Renal cortical epithelial cell (primary cell): ENCODE data around the gene SMAP1. TPM values are rescaled to one million over a fixed set of nuclear protein-coding genes. Genes with fewer than 3 reads are reported as not detected.
A peak's percentile ranks its signal among the peaks of the same experiment; 100 is the strongest.
"Not testable (repeated sequence)": the region's sequence is repeated elsewhere in the genome, so short reads cannot be mapped to it uniquely, and the experiment has no call there.

Experiments used
- DNase-seq: peaks from one replicate; pipeline ENCODE4 v3.0.0-alpha.2; 2011; ENCODE audit warnings: low read depth
- total RNA-seq: library from RNA; depleted of rRNA; stranded (reverse); fragments of >200 nt; gene quantifications from 2 replicates; pipeline ENCODE4 v1.2.3, GENCODE V29; 2014

Gene SMAP1
- total RNA-seq, 1 donor from 2014 or later: 34.7 TPM

DNA sequence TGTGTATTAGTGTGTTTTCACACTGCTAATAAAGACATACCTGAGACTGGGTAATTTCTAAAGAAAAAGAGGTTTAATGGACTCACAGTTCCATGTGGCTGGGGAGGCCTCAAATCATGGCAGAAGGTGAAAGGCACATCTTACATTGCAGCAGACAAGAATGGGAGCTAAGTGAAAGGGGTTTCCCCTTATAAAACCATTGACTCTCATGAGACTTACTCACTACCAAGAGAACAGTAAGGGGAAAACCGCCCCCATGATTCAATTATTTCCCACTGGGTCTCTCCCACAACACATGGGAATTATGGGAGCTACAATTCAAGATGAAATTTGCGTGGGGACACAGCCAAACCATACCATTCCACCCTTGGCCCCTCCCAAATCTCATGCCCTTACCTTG is 73.1 kb downstream of the SMAP1 start:
- DNase-seq: not testable (repeated sequence)

DNA sequence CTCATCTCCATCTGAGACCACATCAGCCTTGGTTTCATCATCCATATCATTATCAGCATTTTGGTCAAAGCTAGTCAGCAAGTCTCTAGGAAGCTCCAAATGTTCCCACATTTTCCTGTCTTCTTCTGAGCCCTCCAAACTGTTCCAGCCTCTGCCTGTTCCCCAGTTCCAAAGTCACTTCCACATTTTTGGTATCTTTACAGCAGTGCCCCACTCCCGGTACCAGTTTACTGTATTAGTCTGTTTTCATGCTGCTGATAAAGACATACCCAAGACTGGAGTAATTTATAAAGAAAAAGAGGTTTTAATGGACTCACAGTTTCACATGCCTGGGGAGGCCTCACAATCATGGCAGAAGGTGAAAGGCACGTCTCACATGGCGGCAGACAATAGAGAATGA is 74.8 kb downstream of the SMAP1 start:
- not testable (repeated sequence) for DNase-seq

DNA sequence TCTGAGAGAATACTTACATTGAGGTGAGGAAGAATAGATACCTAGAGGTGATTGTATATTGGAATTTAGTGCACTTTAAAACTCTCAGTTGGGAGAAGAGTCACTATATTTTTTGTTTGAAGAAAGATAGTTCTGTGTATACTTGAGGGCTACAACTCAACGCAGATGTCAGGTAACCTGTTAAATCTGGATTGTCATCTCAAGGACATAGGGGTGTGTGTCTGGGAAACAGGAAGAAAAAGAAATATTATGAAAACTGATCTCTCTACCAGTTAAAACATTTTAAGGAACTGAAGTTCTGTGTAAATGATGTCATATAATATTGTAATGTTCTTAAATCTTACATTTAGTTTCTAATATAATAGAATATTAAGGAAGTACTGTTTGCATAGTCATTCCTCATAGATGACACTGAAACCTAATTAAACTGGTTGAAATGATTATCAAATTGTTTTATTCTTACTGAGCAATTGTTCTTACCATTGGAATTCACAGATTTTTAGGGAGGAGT is 86.2 kb downstream of the SMAP1 start:
- no peak for DNase-seq

DNA sequence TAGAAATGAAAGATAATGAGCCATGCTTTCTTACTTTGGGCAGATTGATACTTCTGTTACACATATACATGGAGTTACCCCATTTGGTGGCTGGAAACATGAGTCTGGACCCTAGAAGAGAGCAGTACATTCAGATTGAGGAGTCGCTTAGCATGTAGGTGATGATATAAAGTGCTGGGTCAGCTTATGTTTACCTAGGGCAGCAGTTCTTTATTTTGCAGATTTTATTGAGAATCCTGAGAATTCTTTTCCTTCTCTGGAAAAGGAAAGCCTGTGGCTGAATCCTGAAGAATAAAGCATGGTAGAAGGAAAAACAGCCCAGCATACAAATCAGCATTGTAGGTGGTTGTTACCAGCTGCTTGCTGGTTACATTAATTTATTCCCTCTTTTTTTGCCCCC is 91.2 kb downstream of the SMAP1 start:
- no peak for DNase-seq

DNA sequence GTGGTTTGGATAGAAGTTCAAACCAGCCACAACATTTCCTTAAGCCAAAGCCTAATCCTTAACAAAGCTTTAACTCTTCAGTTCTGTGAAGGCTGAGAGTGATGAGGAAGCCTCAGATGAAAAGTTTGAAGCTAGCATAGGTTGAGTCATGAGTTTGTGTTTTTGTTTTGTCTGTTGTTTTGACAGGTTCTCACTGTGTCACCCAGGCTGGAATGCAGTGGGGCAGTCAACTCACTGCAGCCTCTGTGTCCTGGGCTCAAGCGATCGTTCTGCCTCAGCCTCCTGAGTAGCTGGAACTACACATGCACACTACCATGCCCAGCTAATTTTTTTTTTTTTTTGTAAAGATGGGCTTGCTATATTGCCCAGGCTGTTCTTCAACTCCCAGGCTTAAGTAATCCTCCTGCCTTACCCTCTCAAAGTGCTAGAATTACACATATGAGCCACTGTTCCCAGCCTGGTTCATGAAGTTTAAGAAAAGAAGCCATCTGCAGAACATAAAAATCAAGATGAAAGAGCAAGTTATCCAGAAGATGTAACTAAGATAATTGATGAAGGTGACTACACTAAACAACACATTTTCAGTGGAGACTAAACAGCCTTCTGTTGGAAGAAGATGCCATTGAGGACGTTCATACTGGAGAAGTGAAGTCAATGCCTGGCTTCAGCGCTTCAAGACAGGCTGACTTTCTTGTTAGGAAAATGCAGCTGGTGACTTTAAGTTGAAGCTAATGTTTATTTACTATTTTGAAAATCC is 96.2 kb downstream of the SMAP1 start:
- peak; percentile 24 for DNase-seq

DNA sequence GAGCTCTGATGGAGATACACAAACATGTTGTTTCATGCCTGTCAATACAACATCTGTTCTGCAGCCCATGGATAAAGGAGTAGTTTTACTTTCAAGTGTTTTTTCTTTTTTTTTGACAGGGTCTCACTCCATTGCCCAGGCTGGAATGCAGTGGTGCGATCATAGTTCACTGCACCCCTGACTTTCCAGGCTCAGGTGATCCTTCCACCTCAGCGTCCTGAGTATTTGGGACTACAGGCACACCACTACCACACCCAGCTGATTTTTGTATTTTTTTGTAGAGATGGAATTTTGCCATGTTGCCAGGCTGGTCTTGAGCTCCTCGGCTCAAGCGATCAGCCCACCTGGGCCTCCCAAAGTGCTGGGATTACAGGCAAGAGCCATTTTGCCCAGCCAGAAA is 97.0 kb downstream of the SMAP1 start:
- DNase-seq: no peak

DNA sequence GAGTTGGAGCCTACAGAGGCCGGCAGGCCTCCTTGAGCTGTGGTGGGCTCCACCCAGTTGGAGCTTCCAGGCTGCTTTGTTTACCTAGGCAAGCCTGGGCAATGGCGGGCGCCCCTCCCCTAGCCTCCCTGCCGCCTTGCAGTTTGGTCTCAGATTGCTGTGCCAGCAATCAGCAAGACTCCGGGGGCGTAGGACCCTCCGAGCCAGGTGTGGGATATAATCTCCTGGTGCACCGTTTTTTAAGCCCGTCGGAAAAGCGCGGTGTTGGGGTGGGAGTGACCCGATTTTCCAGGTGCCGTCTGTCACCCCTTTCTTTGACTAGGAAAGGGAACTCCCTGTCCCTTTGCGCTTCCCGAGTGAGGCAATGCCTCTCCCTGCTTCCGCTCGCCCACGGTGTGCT is 103.7 kb downstream of the SMAP1 start:
- not testable (repeated sequence) for DNase-seq

DNA sequence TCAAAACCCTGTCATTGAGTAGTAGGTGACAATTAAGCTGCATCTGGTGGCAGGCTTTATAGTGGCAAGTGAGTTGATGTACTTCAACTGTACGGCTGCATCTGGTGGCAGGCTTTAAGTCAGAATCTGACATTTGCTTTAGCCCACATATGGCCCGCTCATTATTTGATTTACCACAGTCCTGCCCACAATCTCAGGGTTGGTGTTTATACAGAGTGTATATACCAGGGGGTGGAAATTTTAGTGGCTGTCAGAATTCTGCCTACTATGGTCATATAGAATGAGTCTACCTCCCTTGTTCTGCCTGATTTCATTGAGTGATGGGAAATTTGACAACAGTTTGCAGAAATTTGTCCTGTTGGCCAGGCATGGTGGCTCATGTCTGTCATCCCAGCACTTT is 112.3 kb downstream of the SMAP1 start:
- DNase-seq: no peak

DNA sequence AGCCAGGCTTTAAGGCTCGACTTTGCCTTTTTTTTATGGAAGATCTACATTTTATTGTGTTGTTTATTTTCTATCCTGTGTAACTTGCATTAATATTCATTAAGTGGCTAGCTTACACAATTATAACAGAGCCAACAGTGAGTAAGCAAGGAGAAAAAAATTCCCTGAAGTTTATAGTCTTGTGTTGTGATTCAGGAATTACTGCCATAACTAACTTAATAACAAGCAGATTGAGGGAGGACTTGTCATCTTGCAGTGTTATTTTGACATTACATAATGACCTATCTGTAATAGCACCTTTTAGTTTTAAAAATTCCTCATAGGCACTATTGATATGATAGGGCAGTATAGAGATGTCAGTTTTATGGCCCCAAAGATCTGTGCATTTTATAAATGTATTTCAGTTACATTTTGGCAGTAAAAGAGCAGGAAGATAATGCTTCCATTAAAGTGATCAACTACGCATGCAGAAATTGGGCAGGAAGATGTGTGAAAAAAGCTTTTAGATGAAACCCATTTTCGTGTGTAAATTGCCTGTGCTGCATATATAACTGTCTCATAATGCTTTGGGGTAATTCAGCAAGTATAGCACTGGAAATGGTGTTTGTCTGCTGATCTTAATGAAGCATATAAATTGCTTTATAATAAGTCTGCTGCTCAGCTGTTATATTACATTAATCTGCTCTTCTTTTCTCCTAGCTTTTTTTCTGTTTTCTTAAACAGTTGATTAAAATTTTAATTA is 123.0 kb downstream of the SMAP1 start:
- DNase-seq: peak; percentile 68

DNA sequence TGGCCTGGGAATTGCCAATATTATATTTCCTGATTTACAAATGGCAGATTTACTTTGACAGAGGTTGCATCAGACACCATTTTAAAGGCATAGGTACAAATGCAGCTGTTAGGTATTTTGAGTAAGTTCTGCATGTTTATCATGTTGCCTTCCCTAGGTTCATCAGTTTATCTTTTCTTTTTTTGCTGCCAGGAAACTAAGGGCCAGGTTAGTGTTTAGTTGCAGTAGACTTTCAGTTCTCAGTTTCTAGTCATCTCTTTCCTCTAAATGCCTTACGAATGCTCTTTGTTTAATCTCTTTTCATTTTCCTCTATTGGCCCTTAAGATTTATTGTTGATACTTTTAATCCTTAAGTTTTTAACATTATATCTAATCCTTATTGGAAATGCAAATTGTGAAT is 129.9 kb downstream of the SMAP1 start:
- no peak for DNase-seq

DNA sequence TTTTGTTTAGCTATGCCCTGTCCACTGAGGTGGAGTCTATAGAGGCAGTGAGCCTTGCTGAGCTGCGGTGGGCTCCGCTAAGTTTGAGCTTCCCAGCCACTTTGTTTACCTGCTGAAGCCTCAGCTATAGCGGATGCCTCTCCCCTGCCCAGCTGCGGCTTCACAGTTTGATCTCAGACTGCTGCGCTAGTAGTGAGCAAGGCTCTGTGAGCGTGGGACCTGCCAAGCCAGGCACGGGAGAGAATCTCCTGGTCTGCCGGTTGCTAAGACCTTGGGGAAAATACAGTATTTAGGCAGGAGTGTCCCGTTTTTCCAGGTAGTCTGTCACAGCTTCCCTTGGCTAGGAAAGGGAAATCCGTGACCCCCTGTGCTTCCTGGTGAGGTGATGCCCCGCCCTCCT is 138.4 kb downstream of the SMAP1 start:
- DNase-seq: no peak

DNA sequence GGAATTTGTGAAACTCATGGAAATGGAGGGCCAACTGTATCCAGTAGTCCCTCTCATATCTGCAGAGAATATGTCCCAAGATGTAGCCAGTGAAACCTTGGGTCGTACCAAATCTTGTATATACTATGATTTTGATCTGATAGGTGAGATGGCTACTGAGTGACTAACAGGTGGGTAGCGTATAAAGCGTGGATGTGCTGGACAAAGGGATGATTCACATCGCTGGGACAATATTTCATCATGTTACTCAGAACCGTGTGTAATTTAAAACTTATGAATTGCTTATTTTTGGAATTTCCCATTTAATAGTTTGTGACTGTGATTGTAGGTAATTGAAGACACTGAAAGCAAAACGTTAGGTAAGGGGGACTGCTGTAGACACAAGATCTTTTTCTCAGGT is 144.1 kb downstream of the SMAP1 start:
- DNase-seq: no peak

DNA sequence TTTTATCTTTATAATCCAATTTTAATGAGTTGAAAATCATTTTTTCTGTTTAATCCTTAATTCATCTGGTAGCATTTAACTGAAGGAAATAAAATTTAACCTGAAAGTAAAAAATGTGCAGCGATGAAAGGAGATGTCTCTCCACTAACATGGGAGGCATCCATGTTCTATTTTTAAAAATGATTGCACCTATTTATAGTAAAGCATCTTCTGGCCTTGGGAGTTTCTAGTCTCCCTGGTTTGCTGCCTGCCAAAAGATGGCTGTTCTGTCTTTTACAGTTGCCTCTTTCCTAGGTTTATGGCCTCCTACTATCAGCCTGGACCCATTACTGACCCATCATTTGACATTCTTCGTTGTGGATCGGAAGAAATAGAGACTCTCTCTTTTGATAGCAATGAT is 146.2 kb downstream of the SMAP1 start:
- no peak for DNase-seq

DNA sequence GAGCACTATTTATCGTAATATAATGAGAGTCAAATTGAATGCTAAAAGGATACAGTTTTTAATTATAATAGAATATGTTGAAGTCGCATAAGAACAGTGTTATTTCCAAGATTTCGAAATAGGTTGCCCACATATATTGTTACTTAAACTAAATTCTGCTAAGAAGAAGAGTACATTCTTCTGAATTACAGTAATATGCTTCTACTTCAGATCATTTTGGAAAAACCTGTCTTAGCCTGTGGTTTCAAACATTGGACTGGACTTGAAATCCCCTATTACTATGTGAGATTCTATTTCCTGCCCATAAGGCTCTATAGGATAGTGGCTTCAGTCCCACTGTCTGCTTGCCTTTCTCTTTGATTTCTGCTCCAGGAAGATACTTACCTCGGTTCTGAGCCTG is 152.0 kb downstream of the SMAP1 start:
- no peak for DNase-seq

DNA sequence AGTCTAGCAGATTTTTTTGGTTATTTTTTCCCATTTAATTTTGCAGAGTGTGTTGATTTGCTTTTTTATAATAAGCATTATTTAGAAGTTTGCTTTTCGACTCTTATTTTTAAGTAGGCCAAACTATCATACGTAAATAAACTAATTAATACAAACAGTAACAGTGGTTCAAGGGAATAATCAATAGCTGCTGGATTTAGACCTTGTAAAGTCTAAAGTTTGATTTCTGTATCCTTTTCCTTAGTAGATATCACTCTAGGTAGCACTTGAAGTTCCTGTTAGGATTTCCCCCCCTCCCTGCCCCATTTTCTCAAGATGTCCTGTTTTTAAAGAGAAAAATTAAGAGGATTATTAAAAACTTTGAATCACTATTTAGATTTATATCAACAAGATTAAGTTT is 153.1 kb downstream of the SMAP1 start:
- DNase-seq: no peak

DNA sequence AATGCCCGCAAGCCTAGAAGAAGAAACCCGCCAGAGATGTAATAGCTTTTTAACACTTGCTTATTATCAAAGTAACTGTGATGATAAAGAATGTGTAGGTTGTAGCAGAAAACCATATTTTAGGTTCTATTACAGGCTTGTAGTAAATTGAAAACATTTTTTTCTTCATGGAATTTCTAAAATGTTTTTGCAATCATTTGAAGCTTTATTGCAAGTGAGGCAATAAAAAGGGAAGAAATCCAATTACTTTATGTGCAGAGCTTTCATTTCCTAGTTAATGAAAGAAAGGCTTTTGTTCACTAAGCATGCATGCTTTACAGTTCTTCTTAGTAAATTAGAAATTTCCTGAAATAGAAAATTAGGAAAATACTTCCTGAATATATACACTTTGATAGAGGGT is 154.1 kb downstream of the SMAP1 start:
- DNase-seq: peak; percentile 8

DNA sequence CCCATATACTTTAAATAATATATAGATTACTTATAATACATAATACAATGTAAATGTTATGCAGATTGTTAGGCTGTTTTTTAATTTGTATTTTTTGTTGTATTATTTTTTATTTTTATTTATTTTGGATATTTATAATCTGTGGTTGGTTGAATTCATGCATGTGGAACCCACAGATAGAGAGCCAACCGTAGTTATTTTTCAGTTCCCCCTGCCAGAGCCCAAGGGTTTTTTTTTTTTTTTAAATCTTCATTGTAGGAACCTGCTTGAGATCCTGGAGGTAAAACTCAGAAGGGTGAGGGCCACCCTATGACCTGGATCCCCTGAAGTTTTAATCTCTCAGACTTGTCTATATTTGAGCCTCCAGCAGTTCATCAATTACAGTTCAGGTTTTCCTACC is 156.0 kb downstream of the SMAP1 start:
- DNase-seq: no peak

DNA sequence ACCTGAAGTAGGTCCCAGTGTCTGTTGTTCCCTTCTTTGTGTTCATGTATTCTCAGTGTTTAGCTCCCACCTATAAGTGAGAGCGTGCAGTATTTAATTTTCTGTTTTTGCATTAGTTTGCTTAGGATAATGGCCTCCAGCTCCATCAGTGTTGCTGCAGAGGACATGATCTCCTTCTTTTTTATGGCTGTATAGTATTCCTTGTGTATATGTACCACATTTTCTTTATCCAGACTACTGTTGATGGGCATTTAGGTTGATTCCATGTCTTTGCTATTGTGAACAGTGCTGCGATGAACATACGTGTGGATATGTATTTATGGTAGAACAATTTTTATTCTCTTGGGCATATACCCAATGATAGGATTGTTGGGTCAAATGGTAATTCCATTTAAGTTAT is 163.7 kb downstream of the SMAP1 start:
- no peak for DNase-seq

DNA sequence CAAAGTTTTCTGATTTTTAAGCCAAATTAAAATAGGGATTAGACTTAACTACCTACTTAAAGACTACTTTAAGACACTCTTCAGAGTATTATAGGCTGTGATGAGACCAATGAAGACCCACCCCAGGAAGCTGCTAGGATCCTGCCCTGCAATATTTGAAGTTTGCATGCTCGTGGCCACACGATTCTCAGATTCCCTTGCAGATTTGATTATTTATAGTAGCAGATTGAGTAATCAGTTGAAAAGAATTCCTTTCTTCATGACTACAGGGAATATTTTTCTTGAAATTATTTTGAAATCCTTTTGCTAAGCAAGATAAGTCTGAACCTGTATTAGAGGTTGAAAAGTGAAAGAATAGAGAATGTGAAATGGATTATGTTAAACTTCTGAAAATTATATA is 166.8 kb downstream of the SMAP1 start:
- DNase-seq: no peak

DNA sequence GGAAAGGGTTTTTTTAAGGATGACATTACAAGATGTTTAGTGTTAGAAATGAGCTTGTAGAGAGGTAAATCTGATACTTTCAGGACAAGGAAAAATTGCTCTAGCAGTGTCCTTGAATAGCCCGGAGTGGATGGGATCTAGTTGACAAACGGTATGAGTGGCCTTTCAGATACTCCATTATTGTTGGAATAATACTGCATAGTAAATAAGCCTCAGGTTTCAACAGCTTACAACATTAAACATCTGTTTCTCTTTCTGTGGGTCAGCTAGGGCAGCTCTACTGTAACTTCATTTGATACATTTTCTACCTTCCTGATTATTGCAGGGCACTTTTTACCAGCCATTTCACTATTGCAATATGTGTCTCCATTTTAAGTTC is 171.2 kb downstream of the SMAP1 start:
- DNase-seq: no peak

DNA sequence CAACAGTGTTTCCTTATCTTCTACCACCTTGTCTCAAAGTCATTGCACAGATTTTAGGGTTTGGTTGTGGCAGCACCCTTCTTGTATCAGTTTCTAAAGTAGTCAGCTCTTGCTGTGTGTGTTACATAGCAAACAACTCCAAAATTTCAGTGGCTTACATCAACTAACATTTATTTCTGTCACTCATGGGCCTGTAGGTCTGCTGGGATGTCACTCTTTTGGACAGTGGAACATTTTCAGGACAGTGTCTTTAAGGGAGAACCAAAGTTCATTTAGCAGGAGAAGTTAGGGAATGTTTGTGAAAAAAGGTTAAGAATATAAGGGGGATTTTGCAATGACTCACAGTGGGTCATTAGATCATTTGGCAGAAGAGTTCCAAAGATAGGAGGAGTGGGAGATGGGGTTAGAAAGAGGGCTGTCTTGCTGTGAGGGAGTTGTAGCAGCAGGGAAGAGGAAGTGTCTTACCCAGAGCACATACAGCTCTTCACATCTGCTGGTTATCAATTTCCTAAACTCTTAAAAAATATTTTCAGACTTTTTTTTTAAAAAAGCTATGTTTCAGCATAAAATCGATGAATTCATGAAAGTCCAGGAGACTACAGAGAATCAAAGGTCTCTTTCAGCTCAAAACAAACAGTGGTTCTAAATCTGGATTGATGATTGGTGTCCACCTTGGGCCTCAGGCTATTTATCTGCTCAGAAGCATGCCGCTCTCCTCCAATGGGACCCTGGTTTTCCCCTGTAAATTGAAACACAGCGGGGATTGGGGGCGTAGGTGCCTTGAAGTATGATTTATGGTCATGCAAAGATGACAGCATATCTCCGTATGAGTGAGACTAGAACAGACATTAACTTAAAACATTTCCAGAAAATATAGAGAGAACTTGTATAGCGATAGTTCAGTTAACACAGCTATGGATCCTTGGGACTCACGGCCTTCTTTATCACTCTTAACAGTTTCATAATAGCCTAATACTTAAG is 171.9 kb downstream of the SMAP1 start:
- no peak for DNase-seq

DNA sequence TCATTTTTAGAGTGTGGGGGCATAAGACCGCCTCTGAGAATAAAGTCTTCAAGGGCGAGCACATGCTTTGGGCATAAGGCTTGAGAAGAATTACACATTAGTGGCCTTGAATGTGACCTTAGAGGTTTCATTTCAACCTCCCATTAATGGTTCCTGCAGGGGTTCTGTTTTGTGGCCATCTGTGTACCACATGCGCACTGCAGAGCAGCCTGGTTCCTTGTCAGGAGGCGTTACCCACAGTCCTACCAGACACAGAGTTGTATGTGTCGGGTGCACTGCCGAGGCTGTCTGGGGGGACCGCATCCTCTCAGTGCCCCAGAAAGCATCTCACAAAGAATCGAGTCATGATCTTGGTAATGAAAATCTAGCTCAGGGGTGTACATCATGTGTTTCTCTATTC is 173.4 kb downstream of the SMAP1 start:
- DNase-seq: no peak
